NCI-H510A (cell line): ENCODE data around the gene EPHA6.
A peak's percentile ranks its signal among the peaks of the same experiment; 100 is the strongest.

Source experiments
- DNase-seq: peaks from one replicate; lab custom pipeline; 2025; lab: John Stamatoyannopoulos, UW

EPHA6 gene

DNA sequence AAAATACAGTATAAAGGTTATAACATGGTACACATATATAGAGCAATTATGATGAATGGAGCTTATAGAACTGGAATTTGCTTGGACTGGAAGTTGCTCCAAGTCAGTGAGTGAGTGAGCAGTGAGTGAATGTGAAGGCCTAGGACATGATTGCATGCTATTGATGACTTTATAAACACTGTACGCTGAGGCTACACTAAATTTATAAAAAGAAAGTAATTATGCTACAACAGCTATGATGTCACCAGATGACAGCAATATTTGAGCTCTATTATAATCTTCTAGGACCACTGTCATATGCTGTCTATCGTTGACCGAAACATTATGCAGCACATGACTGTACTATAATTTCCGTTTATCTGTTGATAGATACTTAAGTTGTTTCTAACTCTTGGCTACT is 463.3 kb downstream of the EPHA6 start:
- DNase-seq, result no peak

DNA sequence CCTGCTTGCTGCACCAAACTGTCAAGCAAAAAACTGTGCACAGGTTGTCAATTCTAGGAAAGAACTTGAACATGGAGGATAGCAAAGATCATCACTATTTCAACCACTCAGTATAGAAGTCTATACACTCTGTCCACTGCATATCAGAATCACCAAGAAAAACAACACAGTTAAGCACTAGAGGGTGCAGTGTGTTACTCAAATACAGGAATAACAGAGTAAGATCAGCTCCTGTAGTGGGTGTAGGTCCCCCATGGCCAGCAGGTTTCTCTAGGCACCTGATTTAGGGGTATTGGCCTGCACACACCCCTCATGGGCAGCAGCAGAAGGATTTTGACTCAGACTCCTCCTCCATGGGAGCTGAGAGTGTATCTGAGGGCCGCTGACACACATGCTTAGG is 464.1 kb downstream of the EPHA6 start:
- DNase-seq, result no peak

GRCh38 chr3:97291901-97292300 is 477.5 kb downstream of the EPHA6 start:
- peak; percentile 52 for DNase-seq

- no peak for DNase-seq
These were observed 479.3 kb downstream of the EPHA6 start for GRCh38 chr3:97293596-97294131.

DNA sequence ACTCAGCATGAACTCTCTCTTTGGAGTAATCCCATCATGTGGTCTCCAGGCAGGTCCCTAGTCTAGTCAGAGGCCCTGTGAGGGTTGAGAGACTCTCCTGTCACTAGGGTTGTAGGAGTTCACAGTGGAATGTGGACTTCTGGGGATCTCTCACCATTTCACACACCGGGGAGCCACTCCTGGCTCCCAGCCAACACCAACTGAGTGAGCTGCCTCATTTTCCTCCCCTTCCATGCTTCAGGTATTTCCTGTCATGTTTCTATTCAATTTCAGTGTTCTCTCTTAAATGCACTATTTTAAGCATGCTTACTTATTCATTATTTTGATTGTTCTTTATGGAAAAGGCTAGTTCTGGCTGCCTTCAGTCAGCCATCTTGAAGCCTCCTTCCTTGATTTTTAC is 482.6 kb downstream of the EPHA6 start:
- no peak for DNase-seq

DNA sequence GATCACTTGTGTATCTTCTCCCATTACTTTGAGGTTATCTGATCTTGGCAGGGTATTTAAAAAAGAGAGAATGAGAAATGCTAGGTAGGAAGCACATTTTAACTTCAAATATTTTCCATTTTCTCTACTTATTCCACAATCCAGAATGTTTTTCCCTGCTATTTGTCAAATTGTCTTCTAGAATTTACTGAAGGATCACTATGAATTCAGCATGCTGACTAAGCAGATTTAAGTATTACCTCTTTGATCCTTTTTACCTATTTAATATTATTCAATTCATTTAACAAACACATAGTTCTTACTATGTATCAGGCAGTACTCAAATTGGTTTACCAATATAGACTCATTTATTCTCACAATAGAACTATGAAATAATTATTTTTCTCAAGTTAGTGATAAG is 486.7 kb downstream of the EPHA6 start:
- no peak for DNase-seq

GRCh38 chr3:97306226-97306625 is 491.8 kb downstream of the EPHA6 start:
- DNase-seq, result no peak

GRCh38 chr3:97338375-97338774 is 524.0 kb downstream of the EPHA6 start:
- no peak for DNase-seq

- DNase-seq, result no peak
These were observed 526.5 kb downstream of the EPHA6 start for GRCh38 chr3:97340940-97341339.

- DNase-seq, result no peak
These were observed 533.4 kb downstream of the EPHA6 start for GRCh38 chr3:97347780-97348179.

- no peak for DNase-seq
These were observed 536.6 kb downstream of the EPHA6 start for GRCh38 chr3:97350971-97351370.

DNA sequence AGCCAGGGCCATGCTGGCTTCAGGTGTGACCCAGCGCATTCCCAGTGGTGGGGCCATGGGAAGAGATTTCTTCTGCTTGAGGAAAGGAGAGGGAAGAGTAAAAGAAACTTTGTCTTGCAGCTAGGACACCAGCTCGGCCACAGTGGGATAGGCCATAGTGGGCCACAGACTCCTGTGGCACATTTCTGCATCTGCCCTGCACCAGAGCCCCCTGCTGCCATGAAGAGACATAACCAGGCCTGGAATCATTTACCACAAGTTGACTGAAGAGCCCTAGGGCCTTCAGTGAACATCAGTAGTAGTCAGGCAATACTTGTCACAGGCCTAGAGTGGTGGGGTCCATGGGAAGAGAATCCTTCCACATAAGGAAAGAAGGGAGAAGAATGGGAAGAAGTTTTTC is 538.8 kb downstream of the EPHA6 start:
- no peak for DNase-seq

GRCh38 chr3:97359977-97360376 is 545.6 kb downstream of the EPHA6 start:
- DNase-seq, result no peak

GRCh38 chr3:97360804-97361203 is 546.4 kb downstream of the EPHA6 start:
- DNase-seq, result no peak

- DNase-seq, result no peak
These were observed 570.2 kb downstream of the EPHA6 start for GRCh38 chr3:97384583-97384982.

DNA sequence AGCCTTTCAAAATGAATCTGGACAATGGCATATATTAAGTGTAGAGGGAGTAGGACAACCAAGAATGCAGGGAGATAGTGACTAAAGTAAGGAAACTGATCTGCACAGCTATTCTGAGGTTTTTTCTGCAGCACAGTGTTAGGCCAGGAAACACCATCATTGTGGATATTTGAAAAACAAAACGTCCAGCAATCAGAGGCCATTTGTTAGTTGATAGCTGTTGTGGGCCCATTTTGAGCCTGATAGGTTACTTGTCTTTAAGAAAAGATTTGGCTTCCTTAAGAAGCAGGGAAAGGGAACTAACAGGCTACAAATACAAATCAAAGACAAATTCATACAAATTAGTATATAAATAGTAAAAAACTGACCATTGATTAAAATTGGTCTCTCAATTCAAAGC is 574.4 kb downstream of the EPHA6 start:
- no peak for DNase-seq

- no peak for DNase-seq
These were observed 575.5 kb downstream of the EPHA6 start for GRCh38 chr3:97389936-97390335.

DNA sequence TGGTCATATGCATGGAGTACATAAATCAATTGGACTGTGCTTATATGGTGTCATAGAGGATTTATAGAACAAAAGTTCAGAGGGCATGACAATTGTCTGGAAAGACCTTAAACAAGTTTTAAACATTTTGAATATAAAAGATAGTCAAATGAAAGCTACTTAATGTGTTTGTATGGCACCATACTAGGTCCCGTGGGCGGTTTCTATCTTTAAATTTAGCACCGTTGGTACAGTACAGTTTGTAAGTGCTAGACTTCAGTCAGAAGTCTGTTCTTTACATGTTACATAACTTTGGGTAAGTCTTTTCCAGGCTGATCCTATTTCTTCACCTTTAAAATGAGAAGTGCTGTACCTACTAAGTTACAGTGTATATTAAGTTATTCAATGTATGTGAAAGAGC is 576.8 kb downstream of the EPHA6 start:
- no peak for DNase-seq

DNA sequence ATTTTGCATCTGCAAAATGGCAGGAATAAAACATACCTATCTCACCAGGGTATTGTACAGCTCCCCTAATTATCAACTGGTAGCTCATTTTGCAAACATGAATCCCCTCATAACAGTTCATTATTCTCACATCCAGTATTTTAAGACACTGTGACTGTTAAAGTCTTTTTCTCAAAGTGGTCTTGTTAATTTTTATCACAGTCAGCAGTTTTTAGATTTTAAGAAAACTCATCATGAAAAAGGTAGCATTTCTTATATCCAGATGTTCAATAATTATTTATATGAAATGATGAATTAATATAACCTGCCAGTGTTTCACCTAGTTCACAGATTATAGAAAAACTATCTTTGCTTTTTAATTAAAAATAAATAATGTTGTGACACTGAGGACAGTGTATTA is 595.2 kb downstream of the EPHA6 start:
- DNase-seq, result no peak

DNA sequence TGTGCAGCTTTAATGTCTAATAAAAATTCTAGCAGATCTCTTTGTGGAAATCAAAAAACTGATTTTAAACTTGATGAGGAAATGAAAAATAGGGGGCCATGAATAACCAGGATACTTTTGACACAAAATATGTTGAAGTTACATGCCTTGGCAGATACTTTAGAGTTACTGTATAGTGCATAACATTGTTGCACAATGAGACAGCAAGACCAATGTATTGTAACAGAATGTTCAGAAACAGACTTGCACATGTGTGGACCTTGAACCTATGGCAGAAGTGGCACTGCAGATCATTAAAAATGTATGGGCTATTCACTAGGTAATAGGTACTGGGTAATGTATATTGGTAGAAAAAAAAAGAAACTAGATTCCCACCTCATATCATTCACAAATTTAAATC is 607.2 kb downstream of the EPHA6 start:
- DNase-seq, result no peak

DNA sequence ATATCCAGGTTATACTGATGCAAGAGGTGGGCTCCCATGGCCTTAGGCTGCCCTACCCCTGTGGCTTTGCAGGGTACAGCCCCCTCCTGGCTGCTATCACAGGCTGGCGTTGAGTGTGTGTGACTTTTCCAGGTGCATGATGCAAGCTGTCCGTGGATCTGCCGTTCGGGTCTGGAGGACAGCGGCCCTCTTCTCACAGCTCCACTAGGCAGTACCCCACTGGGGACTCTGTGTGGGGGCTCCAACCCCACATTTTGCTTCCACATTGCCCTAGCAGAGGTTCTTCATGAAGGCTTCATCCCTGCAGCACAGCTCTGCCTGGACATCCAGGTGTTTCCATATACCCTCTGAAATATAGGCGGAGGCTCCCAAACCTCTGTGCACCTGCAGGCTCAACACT is 610.6 kb downstream of the EPHA6 start:
- no peak for DNase-seq

DNA sequence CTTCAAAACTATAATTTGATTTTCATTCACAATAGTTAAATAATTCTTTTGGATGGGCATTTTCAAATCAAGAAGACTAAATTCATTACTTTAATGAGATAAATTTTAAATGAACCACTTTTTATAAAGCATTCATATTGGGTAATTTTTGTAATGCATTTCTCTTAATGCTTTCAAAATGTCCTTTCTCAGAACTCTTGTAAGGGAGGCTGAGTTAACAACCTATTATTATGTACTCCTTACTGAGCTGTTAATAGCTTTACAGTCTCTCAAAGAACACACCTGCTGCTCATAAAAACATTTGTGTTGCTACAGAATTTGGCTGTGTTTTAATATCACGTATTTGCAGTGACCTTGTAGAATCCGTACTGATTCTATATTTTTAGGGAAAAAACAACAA is 616.2 kb downstream of the EPHA6 start:
- DNase-seq, result no peak

- peak; percentile 11 for DNase-seq
These were observed 618.5 kb downstream of the EPHA6 start for GRCh38 chr3:97432914-97433313.

- DNase-seq, result no peak
These were observed 623.7 kb downstream of the EPHA6 start for GRCh38 chr3:97438131-97438530.

GRCh38 chr3:97439373-97439772 is 625.0 kb downstream of the EPHA6 start:
- no peak for DNase-seq
